Measurements from ENCODE around the gene POTEJ. TPM values are rescaled to one million over a fixed set of nuclear protein-coding genes. Genes with fewer than 3 reads are reported as not detected.
"Not testable (repeated sequence)": the region's sequence is repeated elsewhere in the genome, so short reads cannot be mapped to it uniquely, and the experiment has no call there.

POTEJ gene
- polyA plus RNA-seq, 3 donors = not detected

- intact Hi-C loops (cut with micrococcal nuclease) = not testable (repeated sequence)
- WGBS (ENCODE audit: insufficient coverage) = 85% methylated on average over 7 of the region's 13 CpGs
Observed at GRCh38 chr2:130670026-130670745, 58.9 kb downstream of the POTEJ start.

GRCh38 chr2:130692041-130692770 is 81.0 kb downstream of the POTEJ start:
- H2AFZ ChIP-seq (ENCODE audit: insufficient read depth, low read depth, low read length, poor library complexity, severe bottlenecking); H3K36me3 ChIP-seq (replicated peaks in 1 of 2; ENCODE audit: control insufficient read depth in 1 of 2, insufficient read depth in 2 of 2, low read length in 2 of 2); DNase-seq; H3K4me2 ChIP-seq (replicated peaks; ENCODE audit: extremely low read depth, low read length, poor library complexity, severe bottlenecking); H3K9me3 Mint-ChIP-seq; H3K4me3 Mint-ChIP-seq; H3K4me1 ChIP-seq (ENCODE audit: control insufficient read depth in 1 of 2, insufficient read depth in 2 of 2, low read length in 2 of 2); H3K79me2 ChIP-seq (ENCODE audit: insufficient read depth, low read length); H3K36me3 Mint-ChIP-seq; H4K20me1 ChIP-seq (ENCODE audit: insufficient read depth, low read length); H3K27ac ChIP-seq (ENCODE audit: low read depth in 1 of 2, low read length in 2 of 2); H3K27me3 ChIP-seq (ENCODE audit: control insufficient read depth in 2 of 2, insufficient read depth in 2 of 2, low read length in 2 of 2); H3K9me3 ChIP-seq (replicated peaks in 1 of 2; ENCODE audit: control insufficient read depth in 1 of 2, insufficient read depth in 1 of 2, low read length in 2 of 2); intact Hi-C loops (cut with micrococcal nuclease); H3K9ac ChIP-seq (ENCODE audit: insufficient read depth, low read length, poor library complexity, severe bottlenecking); H3K27ac Mint-ChIP-seq; H3K4me3 ChIP-seq (replicated peaks in 1 of 3; ENCODE audit: low read depth in 2 of 3, low read length in 3 of 3); H3K4me1 Mint-ChIP-seq: not testable (repeated sequence)
- H3K27me3 Mint-ChIP-seq (ENCODE audit: low read depth in 3 of 3) = peaks cover 9 to 16% (median 12%) of the 10 kb centered on the region in 3 donors
- WGBS (ENCODE audit: insufficient coverage) = 60% methylated on average over 6 of the region's 35 CpGs

More at GRCh38 chr2:130670026-130670745, 58.9 kb downstream of the POTEJ start:
- not testable (repeated sequence) for H2AFZ ChIP-seq (ENCODE audit: insufficient read depth, low read depth, low read length, poor library complexity, severe bottlenecking); H3K79me2 ChIP-seq (ENCODE audit: insufficient read depth, low read length); H3K27me3 Mint-ChIP-seq (ENCODE audit: low read depth in 3 of 3); H4K20me1 ChIP-seq (ENCODE audit: insufficient read depth, low read length); H3K27ac ChIP-seq (ENCODE audit: low read depth in 1 of 2, low read length in 2 of 2); DNase-seq; H3K36me3 Mint-ChIP-seq; H3K4me3 ChIP-seq (replicated peaks in 1 of 3; ENCODE audit: low read depth in 2 of 3, low read length in 3 of 3); H3K4me3 Mint-ChIP-seq; H3K27ac Mint-ChIP-seq; H3K36me3 ChIP-seq (replicated peaks in 1 of 2; ENCODE audit: control insufficient read depth in 1 of 2, insufficient read depth in 2 of 2, low read length in 2 of 2); H3K9ac ChIP-seq (ENCODE audit: insufficient read depth, low read length, poor library complexity, severe bottlenecking); H3K27me3 ChIP-seq (ENCODE audit: control insufficient read depth in 2 of 2, insufficient read depth in 2 of 2, low read length in 2 of 2); H3K9me3 ChIP-seq (replicated peaks in 1 of 2; ENCODE audit: control insufficient read depth in 1 of 2, insufficient read depth in 1 of 2, low read length in 2 of 2); H3K4me2 ChIP-seq (replicated peaks; ENCODE audit: extremely low read depth, low read length, poor library complexity, severe bottlenecking); H3K4me1 Mint-ChIP-seq; H3K9me3 Mint-ChIP-seq; H3K4me1 ChIP-seq (ENCODE audit: control insufficient read depth in 1 of 2, insufficient read depth in 2 of 2, low read length in 2 of 2)

GRCh38 chr2:130693474-130693873 is 82.2 kb downstream of the POTEJ start:
- peaks cover 9 to 16% (median 12%) of the 10 kb centered on the region in 3 donors for H3K27me3 Mint-ChIP-seq (ENCODE audit: low read depth in 3 of 3)
- H3K27ac ChIP-seq (ENCODE audit: low read depth in 1 of 2, low read length in 2 of 2); H3K79me2 ChIP-seq (ENCODE audit: insufficient read depth, low read length); H3K4me2 ChIP-seq (replicated peaks; ENCODE audit: extremely low read depth, low read length, poor library complexity, severe bottlenecking); H3K27me3 ChIP-seq (ENCODE audit: control insufficient read depth in 2 of 2, insufficient read depth in 2 of 2, low read length in 2 of 2); H4K20me1 ChIP-seq (ENCODE audit: insufficient read depth, low read length); H3K27ac Mint-ChIP-seq; H3K4me1 ChIP-seq (ENCODE audit: control insufficient read depth in 1 of 2, insufficient read depth in 2 of 2, low read length in 2 of 2); H3K4me3 ChIP-seq (replicated peaks in 1 of 3; ENCODE audit: low read depth in 2 of 3, low read length in 3 of 3); DNase-seq; H3K36me3 ChIP-seq (replicated peaks in 1 of 2; ENCODE audit: control insufficient read depth in 1 of 2, insufficient read depth in 2 of 2, low read length in 2 of 2); H3K9ac ChIP-seq (ENCODE audit: insufficient read depth, low read length, poor library complexity, severe bottlenecking); H3K36me3 Mint-ChIP-seq; H3K9me3 ChIP-seq (replicated peaks in 1 of 2; ENCODE audit: control insufficient read depth in 1 of 2, insufficient read depth in 1 of 2, low read length in 2 of 2); H2AFZ ChIP-seq (ENCODE audit: insufficient read depth, low read depth, low read length, poor library complexity, severe bottlenecking); H3K4me1 Mint-ChIP-seq; H3K9me3 Mint-ChIP-seq; intact Hi-C loops (cut with micrococcal nuclease): not testable (repeated sequence)
- peak overlapping the region in 1 of 2 donors; percentile 71 for H3K4me3 Mint-ChIP-seq
- WGBS (ENCODE audit: insufficient coverage) = 1% methylated on average over 10 of the region's 37 CpGs

GRCh38 chr2:130703250-130703649 is 92.0 kb downstream of the POTEJ start:
- H3K79me2 ChIP-seq (ENCODE audit: insufficient read depth, low read length); DNase-seq; H3K27me3 Mint-ChIP-seq (ENCODE audit: low read depth in 3 of 3); H3K9ac ChIP-seq (ENCODE audit: insufficient read depth, low read length, poor library complexity, severe bottlenecking); H3K4me3 ChIP-seq (replicated peaks in 1 of 3; ENCODE audit: low read depth in 2 of 3, low read length in 3 of 3); H3K4me3 Mint-ChIP-seq; H3K36me3 Mint-ChIP-seq; H3K27ac Mint-ChIP-seq; H3K27ac ChIP-seq (ENCODE audit: low read depth in 1 of 2, low read length in 2 of 2); H3K36me3 ChIP-seq (replicated peaks in 1 of 2; ENCODE audit: control insufficient read depth in 1 of 2, insufficient read depth in 2 of 2, low read length in 2 of 2); H3K9me3 Mint-ChIP-seq; H2AFZ ChIP-seq (ENCODE audit: insufficient read depth, low read depth, low read length, poor library complexity, severe bottlenecking); H3K4me1 Mint-ChIP-seq; H3K9me3 ChIP-seq (replicated peaks in 1 of 2; ENCODE audit: control insufficient read depth in 1 of 2, insufficient read depth in 1 of 2, low read length in 2 of 2); intact Hi-C loops (cut with micrococcal nuclease); H4K20me1 ChIP-seq (ENCODE audit: insufficient read depth, low read length); H3K4me2 ChIP-seq (replicated peaks; ENCODE audit: extremely low read depth, low read length, poor library complexity, severe bottlenecking); H3K27me3 ChIP-seq (ENCODE audit: control insufficient read depth in 2 of 2, insufficient read depth in 2 of 2, low read length in 2 of 2); H3K4me1 ChIP-seq (ENCODE audit: control insufficient read depth in 1 of 2, insufficient read depth in 2 of 2, low read length in 2 of 2): not testable (repeated sequence)
- WGBS (ENCODE audit: insufficient coverage) = no CpG with 5 or more reads among the region's 3 CpGs

Measured in CD14-positive monocyte (primary cell).